OCI-LY1 (cell line): ENCODE measurements around the gene TMEM59L.

Source experiments
- H2AFZ ChIP-seq: fragments of 200-600 bp; sonication (generic), shearing (Covaris generic); 2 replicates; pipeline ENCODE4 v1.6.0; 2014; ENCODE audit warnings: antibody characterized with exemption, mild to moderate bottlenecking, low read length
- H3F3A ChIP-seq: fragments of 200-600 bp; sonication (generic), shearing (Covaris generic); 2 replicates; pipeline ENCODE4 v1.6.0; 2014; ENCODE audit warnings: mild to moderate bottlenecking, antibody characterized with exemption, low read length, moderate library complexity; ENCODE audit not compliant: insufficient read depth
- H3K27ac ChIP-seq: fragments of 200-600 bp; sonication (generic); 2 replicates; pipeline ENCODE4 v1.5.1; 2014; ENCODE audit warnings: low read length, mixed run types, mild to moderate bottlenecking, low read depth; ENCODE audit not compliant: poor library complexity, severe bottlenecking
- H3K27me3 ChIP-seq: fragments of 200-600 bp; sonication (generic); 2 replicates; pipeline ENCODE4 v1.6.0; 2014; ENCODE audit warnings: antibody characterized with exemption, mild to moderate bottlenecking, low read length, moderate library complexity; ENCODE audit not compliant: insufficient read depth
- H3K36me3 ChIP-seq: fragments of 200-600 bp; sonication (generic); 2 replicates; pipeline ENCODE4 v1.6.1; 2014; ENCODE audit warnings: mild to moderate bottlenecking, antibody characterized with exemption, low read length, moderate library complexity, mixed read lengths; ENCODE audit not compliant: insufficient read depth
- H3K4me1 ChIP-seq: fragments of 200-600 bp; sonication (generic); 2 replicates; pipeline ENCODE4 v1.5.1; 2014; ENCODE audit warnings: mild to moderate bottlenecking, low read length, moderate library complexity; ENCODE audit not compliant: insufficient read depth, severe bottlenecking
- H3K4me2 ChIP-seq: fragments of 200-600 bp; sonication (generic), shearing (Covaris generic); 2 replicates; pipeline ENCODE4 v1.6.1; 2014; ENCODE audit warnings: low read length
- H3K4me3 ChIP-seq: fragments of 200-600 bp; sonication (generic); 2 replicates; pipeline ENCODE4 v1.5.1; 2014; ENCODE audit warnings: low read length, low read depth, mild to moderate bottlenecking, mixed read lengths; ENCODE audit not compliant: poor library complexity, severe bottlenecking
- H3K79me2 ChIP-seq: fragments of 200-600 bp; shearing (Covaris generic); 2 replicates; pipeline ENCODE4 v1.6.1; 2016; ENCODE audit warnings: mixed run types, low read length, mixed read lengths; ENCODE audit not compliant: insufficient read depth
- H3K9ac ChIP-seq: fragments of 200-600 bp; sonication (generic), shearing (Covaris generic); 2 replicates; pipeline ENCODE4 v1.6.1; 2014; ENCODE audit warnings: mild to moderate bottlenecking, low read length, mixed read lengths
- H3K9me2 ChIP-seq: fragments of 200-600 bp; sonication (generic), shearing (Covaris generic); 2 replicates; pipeline ENCODE4 v1.6.1; 2014; ENCODE audit warnings: low read depth, mild to moderate bottlenecking, low read length, mixed read lengths
- H3K9me3 ChIP-seq: fragments of 200-600 bp; shearing (Covaris generic); 2 replicates; pipeline ENCODE4 v1.6.1; 2014; ENCODE audit warnings: low read length, mixed read lengths
- H4K20me1 ChIP-seq: fragments of 200-600 bp; sonication (generic), shearing (Covaris generic); 2 replicates; pipeline ENCODE4 v1.6.0; 2016; ENCODE audit warnings: mild to moderate bottlenecking, low read length; ENCODE audit not compliant: insufficient read depth
- CTCF ChIP-seq: fragments of 200-600 bp; sonication (generic), shearing (Covaris generic); IDR thresholded peaks from 2 replicates; pipeline ENCODE4 v1.5.1; 2017; ENCODE audit warnings: mild to moderate bottlenecking, antibody characterized with exemption, low read length, moderate library complexity, mixed read lengths
- EZH2 ChIP-seq: fragments of 200-600 bp; sonication (generic), shearing (Covaris generic); IDR thresholded peaks from 2 replicates; pipeline ENCODE4 v1.8.0; 2017; ENCODE audit warnings: borderline replicate concordance, mixed run types, mild to moderate bottlenecking, antibody characterized with exemption, low read length, moderate library complexity, mixed read lengths

The TMEM59L gene

GRCh38 chr19:18571564-18572344, 40.9 kb upstream of the TMEM59L start, which contains the start of gene UBA52:
Gene UBA52 (plus strand): TSS chr19:18571857. CDS start chr19:18573301, 1,444 bp downstream.
- Histone ChIP-seq H3K27ac (peak within 1 kb of the TSS; percentile 77), H3K27me3 (no peaks in the 10 kb centered on the region), H3K4me1 (peaks cover 20% of the 10 kb centered on the region), H3K4me2 (peak within 1 kb of the TSS; percentile 92), H3K79me2 (peaks cover 10% of the 10 kb centered on the region), H3K36me3 (peaks cover 72% of the 10 kb centered on the region), H4K20me1 (no peaks in the 10 kb centered on the region; the same call in 1 of the 2 replicates), H3K9me3 (no peaks in the 10 kb centered on the region), H3K9ac (peak within 1 kb of the TSS; percentile 85), H3F3A (no peaks in the 10 kb centered on the region), H2AFZ (no peak within 1 kb of the TSS), H3K9me2 (no peaks in the 10 kb centered on the region), H3K4me3 (peak within 1 kb of the TSS; percentile 81)
- TF ChIP-seq EZH2 (no peak), CTCF (no peak)

GRCh38 chr19:18574691-18575291, 37.9 kb upstream of the TMEM59L start:
- Histone ChIP-seq H3K79me2 (peaks cover 10% of the 10 kb centered on the region), H4K20me1 (no peaks in the 10 kb centered on the region; the same call in 1 of the 2 replicates), H3F3A (no peaks in the 10 kb centered on the region), H3K9ac (no peak overlapping the region), H3K4me1 (peaks cover 20% of the 10 kb centered on the region), H3K9me3 (no peaks in the 10 kb centered on the region), H3K27ac (no peak overlapping the region), H3K27me3 (no peaks in the 10 kb centered on the region), H2AFZ (no peak overlapping the region), H3K9me2 (no peaks in the 10 kb centered on the region), H3K4me2 (no peak overlapping the region), H3K4me3 (no peak overlapping the region), H3K36me3 (peaks cover 63% of the 10 kb centered on the region)
- TF ChIP-seq EZH2 (no peak), CTCF (no peak)

- Histone ChIP-seq H3K79me2 (peaks cover 10% of the 10 kb centered on the region), H3K4me2 (no peak overlapping the region), H3K9me2 (no peaks in the 10 kb centered on the region), H3K9me3 (no peaks in the 10 kb centered on the region), H4K20me1 (no peaks in the 10 kb centered on the region; the same call in 1 of the 2 replicates), H3K36me3 (peaks cover 60% of the 10 kb centered on the region), H3K4me3 (no peak overlapping the region), H3K27me3 (no peaks in the 10 kb centered on the region), H3K27ac (no peak overlapping the region), H3K4me1 (peaks cover 14% of the 10 kb centered on the region), H2AFZ (no peak overlapping the region), H3F3A (no peaks in the 10 kb centered on the region), H3K9ac (no peak overlapping the region)
- TF ChIP-seq EZH2 (no peak), CTCF (no peak)
Observed at GRCh38 chr19:18576383-18576782, 36.3 kb upstream of the TMEM59L start.
